ENCODE data around the gene GPR101.

The GPR101 gene, protein sequence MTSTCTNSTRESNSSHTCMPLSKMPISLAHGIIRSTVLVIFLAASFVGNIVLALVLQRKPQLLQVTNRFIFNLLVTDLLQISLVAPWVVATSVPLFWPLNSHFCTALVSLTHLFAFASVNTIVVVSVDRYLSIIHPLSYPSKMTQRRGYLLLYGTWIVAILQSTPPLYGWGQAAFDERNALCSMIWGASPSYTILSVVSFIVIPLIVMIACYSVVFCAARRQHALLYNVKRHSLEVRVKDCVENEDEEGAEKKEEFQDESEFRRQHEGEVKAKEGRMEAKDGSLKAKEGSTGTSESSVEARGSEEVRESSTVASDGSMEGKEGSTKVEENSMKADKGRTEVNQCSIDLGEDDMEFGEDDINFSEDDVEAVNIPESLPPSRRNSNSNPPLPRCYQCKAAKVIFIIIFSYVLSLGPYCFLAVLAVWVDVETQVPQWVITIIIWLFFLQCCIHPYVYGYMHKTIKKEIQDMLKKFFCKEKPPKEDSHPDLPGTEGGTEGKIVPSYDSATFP

DNA sequence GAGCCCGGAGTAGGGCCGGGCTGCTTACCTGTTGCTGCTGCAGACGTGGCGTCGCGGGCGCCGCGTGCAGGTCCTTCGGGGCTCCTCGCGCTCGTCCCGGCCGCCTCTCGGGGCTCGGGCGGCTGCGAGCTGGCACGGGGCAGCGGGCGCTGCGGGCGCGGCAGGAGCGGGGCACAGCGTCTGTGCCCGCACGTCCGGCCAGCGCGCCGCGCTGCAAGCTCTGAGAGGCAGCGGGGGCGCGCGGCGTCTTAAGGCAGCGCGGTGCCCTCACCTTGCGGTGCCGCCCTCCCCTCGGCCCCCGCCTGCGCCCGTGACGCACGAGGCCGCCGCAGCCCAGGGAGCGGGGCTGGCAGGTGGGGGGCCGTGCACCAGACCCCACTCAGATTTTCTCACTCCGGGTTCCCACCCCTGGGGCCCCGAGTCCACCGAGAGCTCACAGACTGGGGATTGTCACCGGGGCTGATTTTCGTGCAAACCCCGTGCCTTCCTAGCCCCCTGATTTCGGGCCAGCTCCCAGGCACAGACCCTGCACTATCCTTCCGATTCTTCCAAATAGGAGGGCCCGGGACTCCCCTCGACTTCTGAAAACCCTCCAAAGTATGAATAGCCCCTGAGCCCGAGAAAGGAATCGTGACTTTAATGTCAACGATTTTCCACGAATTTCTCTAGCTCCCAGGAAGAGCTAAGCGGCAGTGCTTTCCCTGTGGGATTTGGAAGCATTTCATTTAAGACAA is at the start of gene GPR101:
TSS of gene GPR101 (minus strand) at position 222 of the 734 bp plus-strand sequence. CDS start 2,321 bp downstream, outside the sequence.
- no peak for DNase-seq

DNA sequence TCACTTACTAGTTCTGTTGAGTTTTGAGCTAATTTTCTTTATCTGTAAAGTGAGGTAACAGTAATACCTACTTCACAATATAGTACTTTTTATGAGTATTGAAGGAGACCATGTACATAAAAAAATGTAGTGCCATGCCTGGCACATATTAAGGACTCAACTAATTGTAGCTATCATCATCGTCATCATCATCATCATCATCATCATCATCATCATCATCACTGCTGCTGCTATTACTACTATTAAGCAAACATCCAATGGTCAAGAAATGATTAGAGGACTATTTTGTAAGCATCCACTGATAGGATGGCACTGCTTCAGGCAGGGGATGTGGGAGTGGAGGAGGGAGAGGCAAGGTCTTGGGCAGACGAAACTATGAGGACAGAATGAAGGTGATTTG is 47.4 kb upstream of the GPR101 start:
- DNase-seq: no peak

DNA sequence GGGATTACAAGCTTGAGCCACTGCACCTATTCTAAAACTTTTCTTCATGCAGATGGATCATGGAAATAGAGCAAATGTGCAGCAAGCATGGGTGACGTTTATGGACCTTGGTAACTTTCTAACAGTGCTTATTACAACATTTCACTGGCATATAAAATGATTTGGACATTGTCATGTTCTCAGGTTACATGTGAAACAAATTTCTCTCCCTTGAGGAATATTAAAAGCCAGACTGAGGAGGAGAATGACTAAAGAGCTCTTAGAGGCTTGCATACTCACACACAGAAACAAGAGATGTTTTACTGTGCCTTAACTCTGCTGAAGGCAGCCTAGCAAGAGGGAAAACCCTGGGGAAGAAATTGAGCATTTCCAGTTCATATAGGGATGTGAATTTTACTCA is 38.6 kb upstream of the GPR101 start:
- DNase-seq: no peak

DNA sequence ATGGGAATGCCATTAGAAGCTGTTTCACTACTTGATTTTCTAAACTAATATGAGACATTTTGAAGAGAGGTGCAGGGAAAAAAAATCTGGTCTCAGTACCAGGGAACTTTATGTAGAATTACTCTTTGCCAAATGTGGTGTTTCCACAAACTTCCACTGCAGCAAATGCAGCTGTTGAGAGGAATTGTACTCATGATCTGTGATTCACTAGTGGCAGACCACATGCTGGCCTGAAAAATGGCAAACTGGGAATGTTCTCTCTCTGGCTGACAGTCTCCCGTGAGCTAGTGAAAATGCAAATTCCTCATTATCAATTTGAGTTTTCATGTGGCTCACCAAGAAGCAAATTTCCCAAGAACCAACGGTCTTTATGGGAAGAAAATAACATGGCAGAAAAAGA is 37.8 kb upstream of the GPR101 start:
- DNase-seq: no peak

DNA sequence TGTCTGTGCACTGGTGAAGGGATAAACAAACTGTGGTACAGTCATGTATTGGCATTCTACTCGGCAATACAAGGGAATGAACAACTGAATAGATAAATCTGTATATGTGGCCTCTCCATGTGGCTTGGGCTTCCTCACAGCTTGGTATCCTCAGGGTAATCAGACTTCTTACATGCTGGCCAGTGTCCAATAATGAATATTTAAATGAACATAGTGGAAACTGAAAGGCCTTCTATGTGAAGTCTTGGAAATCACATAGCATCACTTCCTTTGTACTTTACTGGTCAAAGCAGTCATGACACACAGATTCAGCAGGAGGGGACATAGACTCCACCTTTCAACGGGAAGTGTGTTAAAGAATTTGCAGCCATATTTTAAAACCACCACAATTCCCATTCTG is 33.4 kb upstream of the GPR101 start:
- no peak for DNase-seq

DNA sequence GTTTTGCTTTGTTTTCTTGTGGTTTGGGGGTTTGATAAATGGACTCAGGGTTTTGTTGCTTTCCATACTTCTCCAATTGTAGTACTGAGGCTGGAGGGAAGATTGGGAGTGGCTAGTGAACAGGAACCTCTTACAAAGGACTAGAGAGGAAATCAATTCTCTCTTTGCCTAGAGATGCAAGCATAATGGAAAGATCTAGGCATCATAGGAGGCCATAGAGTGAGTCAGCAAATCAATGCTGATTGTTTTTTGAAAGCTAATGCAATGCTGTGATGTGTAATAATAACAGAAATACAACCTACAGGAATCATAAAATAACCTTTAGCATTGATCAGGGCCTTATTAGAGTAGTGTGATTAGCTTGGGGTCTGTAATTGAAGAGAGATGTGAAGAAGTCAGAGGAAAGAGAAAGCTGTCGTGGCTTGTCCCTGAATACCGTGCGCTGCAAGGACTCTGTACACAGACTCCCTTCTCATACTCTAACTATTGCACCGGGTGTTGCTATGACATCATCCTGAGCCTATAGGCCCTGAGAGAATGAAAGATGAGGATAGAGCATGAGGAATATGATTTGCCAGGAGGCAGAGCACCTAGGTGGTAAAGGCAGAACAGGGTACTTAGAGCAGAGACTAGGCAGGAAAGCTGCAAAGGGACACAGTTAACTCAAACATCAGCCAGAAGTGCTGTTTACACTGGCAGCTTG is 29.3 kb upstream of the GPR101 start:
- peak; percentile 56 for DNase-seq

DNA sequence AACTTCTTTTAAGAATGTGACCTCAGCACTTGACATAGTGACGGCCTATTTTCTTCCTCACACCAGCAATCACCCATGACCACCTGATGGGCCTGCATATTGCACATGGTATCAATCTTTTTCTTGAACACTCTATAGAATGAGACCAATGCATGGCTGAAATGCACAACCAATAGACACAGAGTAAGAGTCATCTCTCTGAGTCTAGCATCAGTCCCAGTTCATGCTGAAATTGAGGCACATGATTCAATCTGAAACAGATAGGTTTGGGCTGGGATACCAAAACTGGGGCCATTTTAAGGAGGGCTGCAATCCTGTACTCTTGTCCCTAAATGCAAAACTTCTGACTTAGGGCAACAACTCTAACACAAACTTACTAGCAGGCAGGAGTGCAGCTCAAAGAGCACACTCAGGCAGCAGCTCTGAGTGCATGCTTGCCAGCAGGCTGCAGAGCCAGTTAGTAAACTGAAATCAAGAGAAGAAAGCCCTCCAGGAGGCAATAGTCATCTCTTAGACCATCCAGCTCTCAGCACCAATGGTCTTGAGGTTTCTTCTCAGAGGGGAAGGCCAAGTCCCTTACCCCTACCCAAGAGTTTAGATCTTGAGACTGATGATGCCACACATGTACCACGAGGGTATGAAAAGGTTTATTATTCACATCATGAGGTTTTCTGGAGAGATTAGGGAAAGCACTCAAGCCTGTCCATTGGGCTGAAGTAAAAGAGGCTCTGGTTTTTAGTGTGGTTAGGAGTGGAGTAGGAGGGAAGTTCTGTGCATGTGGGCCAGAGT is 24.7 kb upstream of the GPR101 start:
- no peak for DNase-seq

DNA sequence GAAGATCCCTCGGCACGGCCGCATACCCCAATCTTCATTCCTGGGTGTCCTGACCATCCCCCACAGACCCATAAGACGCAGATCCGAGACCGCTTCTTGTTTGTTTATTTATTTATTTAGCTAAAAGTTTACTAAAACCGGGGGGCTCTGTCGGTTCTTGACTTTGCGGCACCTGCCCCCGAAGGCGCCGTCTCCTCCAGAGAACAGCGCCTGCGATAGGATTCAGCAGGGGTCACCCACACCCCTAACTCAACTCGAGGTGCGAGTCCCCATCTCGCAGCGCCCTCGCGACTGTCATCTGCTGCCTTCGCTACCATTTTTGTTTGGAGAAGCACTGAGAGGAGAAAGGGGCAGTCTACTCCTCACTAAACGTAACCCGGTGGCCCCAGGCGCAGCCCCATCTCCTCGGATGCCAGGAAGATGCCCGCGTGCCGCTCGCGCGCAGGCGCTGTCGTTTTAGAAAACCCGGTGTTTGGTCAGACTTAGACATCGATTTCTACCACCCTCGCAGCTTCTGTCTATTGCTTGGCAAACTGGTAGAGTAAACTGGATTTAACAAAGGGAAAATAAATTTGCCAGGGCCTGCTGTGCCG is 18.9 kb upstream of the GPR101 start:
- no peak for DNase-seq

DNA sequence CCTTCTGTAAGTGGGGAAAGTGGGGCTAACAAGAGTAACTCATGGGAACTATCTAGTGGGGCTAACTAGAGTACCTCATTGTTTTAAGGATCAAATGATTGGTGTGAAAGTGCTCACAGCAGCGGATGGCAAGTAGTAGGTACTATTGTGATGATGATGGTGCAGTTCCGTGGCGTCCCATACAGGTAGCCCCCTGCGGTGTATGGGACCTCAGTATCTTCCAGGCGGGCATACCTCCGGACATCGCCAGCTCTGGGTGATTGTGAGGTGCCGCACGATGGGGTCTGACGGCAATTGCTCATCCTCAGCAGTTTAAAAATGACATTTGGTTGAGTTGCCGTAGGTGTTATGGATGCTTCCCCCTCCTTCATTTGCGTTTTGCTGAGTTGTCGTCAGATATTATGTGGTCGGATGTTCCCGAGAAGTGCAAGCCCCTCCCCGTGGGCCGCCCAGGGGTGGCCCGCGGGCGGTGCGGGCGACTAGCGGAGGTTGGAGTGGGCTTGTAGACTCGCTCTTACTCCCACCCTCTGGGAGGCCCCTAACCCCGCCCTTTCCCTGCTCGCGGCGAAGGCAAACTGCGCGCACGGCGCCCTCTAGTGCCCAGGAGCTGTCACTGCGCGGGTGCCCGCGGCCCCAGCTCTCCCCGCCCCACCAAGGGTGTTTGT is 18.3 kb upstream of the GPR101 start:
- DNase-seq: peak; percentile 1

DNA sequence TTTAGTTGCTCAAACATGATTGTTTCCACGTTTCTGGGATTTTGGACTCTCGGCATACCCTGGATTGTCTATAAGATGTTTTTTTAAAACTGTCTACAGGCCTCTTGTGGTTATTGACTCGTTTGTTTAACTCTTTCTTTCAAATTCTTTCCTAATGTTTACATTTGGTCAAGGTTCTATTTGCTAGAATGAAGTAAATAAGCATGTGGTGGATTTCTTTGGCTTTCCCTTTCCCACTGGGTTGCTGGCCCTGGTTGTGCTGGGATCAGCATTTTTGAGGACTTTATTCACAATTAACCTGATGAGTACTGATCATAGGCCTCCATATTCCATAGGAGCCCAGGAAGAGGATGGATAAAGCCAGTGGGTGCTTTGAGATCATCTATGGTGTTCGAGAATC is 11.1 kb upstream of the GPR101 start:
- DNase-seq: no peak

DNA sequence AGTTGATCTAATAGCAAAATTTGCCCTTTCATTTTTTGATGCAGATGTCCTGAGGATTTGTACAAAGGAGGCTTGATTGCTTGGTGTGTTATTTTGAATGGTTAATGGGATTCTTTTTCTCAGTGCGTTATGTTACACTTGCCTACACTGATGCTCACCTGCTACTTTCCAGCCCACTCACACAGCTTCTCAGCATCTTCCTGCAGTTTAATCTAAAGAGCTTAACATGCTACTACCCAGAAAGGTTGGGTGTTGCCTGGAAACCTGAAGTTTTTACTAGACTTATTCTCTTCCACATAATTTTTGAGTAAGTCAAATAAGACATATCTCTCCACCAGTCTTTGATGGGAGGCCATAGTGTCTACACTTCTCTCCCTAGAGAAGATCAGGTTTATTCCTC is 9.9 kb upstream of the GPR101 start:
- no peak for DNase-seq

DNA sequence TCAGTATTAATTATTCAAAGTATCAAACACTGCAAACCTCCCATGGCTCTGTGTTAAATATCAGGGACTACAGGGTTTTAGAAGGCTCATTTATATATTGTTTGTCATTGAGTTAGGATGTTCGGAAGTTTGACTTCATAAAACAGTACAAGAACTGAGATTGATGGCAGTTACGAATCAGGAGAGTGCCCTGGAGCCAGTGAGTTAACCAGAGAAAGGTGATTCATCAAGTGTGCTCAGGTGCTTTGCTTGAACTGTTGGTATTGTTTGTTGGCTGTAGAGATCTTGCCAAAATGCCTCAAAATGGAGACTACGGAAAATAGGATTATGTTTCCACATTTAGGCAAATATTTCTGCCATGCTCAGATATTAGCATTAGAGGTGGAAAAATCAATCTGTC is 7.5 kb upstream of the GPR101 start:
- no peak for DNase-seq

DNA sequence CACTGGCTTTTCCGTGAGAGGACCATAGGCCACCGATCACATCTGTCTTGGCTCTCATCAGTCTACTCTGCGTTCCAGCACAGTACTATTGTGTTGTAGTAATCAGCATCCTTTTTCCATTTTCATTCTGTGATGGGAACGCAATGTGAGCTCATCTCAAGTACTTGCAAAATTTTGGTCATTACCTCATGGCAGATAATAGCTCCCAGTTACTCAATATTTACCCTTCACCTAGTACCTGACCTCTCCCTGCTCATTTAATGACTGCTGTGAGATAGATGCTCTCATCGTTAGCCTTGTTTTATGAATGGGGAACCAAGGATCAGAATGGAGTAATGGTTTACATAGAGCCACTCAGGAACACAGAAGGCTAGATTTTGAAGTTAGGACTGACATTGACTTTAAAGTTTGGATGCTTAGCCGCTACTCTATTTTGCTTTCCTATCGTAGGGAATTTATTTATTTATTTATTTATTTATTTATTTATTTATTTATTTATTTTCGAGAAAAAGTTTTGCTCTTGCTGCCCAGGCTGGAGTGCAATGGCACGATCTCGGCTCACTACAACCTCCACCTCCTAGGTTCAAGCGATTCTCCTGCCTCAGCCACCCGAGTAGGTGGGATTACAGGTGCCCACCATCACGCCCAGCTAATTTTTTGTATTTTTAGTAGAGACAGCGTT is 6.5 kb upstream of the GPR101 start:
- DNase-seq: no peak

DNA sequence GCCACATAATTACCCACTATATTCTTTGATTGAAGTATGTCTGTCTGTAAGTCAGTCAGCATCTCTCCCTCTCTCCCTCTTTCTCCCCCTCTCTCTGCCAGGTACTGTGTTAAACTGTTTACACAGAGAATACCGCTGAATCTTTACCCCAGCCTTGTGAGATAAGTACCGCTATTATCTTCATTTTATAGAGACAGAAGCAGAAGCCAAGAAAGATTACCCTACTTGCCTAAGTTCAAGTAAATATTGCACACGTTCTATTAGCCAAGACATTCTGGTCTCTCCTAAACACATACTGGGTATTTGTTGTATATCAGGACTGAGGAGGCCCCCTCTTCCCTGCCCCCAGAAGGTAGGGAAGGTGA is 695 bp upstream of the GPR101 start:
- DNase-seq: no peak

DNA sequence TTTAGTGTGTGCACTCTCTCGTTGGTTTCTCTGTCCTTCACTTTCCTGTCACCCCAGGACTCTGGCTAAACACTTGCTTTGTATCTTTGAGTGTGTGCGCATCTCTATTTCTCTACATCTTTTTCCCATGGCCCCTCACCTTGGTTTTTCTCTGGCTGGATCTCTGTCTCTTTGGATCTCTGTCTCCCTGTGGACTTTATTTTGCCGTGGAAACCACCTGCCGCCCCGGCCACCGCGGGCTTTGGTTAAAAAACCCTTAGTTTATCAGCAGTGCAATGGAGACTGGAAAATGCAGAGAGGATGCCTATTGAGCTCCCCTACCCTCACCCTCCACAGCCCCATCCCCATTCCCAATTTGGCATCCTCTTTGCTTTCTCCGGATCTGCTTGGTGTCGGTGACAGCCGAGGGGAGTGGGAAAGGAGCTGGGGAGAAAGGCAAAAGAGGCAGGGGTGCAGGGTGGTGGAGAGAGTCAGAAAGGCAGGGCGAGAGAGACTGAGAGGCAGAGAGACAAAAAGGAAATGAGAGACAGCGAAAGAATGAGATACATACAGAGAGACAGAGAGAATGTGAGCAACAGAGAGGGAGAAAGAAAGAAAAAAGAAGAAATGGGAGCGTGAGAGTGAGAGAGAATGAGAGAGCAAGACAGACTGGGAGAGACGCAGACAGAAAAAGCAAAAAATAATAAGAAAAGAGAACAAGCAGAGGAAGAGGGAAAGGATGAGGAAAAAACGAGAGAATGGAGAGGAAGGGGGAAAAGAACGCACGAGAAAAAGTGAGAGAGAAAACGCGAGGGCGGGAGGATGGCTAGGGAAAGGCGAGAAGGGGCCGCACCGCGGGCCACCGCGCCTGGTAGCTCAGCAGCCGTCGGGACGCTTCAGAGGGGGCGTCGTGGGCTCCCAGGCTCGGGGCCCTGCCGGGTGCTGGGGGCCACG is 688 bp downstream of the GPR101 start:
- no peak for DNase-seq

DNA sequence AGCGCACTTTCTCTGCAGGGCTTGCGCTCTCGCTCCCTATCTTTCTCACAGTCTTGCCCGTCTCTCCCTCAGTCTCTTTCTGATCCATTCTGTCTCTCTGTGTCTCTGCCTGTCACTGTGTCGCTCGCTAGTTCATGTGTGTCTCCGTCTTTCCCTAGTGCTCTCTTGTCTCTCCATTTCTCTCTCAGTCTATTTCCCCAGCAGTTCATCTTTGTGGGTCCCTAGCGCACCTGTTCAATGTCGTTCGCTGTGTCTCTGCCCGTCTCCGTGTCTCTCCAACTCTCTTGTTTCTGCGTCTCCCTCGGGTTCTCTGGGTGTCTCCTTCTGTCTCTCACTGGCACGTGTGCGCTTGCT is 1.5 kb downstream of the GPR101 start:
- DNase-seq: no peak

DNA sequence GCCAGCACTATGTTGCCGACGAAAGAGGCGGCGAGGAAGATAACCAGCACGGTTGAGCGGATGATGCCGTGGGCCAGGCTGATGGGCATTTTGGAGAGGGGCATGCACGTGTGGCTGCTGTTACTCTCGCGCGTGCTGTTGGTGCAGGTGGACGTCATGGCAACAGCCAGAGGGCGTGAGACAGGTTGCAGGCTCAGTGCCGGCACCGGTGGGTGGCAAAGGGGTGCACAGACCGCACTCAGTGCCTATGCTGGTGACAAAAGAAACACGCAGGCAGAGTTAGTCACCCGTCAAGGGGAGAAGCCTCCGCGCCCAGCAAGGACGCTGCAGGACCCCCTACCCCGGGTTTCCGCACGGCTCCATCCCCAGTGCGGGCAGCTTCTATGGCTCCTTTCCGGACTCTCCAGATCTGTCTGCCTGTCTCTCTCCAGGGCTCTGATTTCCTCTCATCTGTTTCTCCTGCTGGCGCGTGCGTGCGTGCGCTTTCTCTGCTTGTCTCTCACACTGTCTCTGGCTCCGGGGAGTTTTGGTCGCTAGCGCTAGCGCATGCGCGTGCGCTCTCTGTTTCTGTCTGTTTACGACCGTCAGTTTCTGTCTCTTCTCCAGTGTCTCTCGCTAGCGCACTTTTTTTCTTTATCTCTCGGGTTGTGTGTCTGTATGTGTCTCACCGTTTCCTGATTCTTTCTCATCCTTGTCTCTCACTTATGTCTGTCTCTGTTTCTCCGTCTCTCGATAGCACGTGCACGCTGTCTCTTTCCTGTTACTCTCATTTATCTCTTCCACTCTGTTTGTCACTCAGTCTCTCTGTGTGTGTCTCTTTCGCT is 2.1 kb downstream of the GPR101 start:
- DNase-seq: no peak

DNA sequence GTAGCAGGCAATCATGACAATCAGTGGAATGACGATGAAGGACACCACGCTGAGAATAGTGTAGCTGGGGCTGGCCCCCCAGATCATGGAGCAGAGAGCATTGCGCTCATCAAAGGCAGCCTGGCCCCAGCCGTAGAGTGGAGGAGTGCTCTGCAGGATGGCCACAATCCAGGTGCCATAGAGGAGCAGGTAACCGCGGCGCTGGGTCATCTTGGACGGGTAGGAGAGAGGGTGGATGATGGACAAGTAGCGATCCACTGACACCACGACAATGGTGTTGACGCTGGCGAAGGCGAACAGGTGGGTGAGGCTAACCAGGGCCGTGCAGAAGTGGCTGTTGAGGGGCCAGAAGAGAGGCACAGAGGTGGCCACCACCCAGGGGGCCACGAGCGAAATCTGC is 2.8 kb downstream of the GPR101 start:
- DNase-seq: no peak

DNA sequence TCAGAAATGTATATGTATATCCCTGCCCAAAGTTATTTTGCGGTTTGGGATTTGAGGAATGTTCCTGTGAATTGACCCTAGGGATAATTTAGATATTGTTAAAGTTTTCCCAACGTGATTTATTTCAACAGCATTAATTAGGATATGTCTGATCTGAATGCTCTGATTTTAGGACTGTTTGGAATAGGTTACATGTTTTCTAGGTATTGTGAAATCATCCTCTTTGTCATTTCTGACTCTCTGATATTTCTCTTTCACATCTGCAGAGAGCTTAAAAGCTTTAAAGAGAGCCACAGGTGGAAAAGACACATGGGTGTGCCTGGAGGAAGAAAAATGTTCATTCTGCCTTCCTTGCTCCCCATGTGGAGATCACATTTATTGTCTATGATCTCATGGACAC is 5.1 kb downstream of the GPR101 start:
- no peak for DNase-seq
